GM10248 (cell line): ENCODE data around the gene SLC9A5.
A peak's percentile ranks its signal among the peaks of the same experiment; 100 is the strongest.

Source experiments
- CTCF ChIA-PET: fragments of 300-600 bp; sonication (Branson Sonifier 250); formaldehyde crosslinking; extraction: SDS; loops from one replicate; lab custom pipeline; 2021; ENCODE audit warnings: antibody characterized with exemption; lab: Yijun Ruan, JAX
- POLR2A ChIA-PET: fragments of 350-650 bp; sonication (Branson Sonifier 250); formaldehyde crosslinking; extraction: SDS; loops from one replicate; lab custom pipeline; 2020; ENCODE audit warnings: antibody characterized with exemption; lab: Yijun Ruan, JAX
- DNase-seq: peaks from one replicate; pipeline ENCODE4 v3.0.0; 2012; ENCODE audit errors: extremely low spot score
- CTCF ChIP-seq: IDR thresholded peaks from 2 replicates; pipeline ENCODE4 v1.5.1; 2012; ENCODE audit warnings: mild to moderate bottlenecking, low read depth; ENCODE audit errors: extremely low read depth, missing control alignments, control extremely low read depth

SLC9A5 gene, protein sequence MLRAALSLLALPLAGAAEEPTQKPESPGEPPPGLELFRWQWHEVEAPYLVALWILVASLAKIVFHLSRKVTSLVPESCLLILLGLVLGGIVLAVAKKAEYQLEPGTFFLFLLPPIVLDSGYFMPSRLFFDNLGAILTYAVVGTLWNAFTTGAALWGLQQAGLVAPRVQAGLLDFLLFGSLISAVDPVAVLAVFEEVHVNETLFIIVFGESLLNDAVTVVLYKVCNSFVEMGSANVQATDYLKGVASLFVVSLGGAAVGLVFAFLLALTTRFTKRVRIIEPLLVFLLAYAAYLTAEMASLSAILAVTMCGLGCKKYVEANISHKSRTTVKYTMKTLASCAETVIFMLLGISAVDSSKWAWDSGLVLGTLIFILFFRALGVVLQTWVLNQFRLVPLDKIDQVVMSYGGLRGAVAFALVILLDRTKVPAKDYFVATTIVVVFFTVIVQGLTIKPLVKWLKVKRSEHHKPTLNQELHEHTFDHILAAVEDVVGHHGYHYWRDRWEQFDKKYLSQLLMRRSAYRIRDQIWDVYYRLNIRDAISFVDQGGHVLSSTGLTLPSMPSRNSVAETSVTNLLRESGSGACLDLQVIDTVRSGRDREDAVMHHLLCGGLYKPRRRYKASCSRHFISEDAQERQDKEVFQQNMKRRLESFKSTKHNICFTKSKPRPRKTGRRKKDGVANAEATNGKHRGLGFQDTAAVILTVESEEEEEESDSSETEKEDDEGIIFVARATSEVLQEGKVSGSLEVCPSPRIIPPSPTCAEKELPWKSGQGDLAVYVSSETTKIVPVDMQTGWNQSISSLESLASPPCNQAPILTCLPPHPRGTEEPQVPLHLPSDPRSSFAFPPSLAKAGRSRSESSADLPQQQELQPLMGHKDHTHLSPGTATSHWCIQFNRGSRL

GRCh38 chr16:67248401-67249177 is at the start of gene SLC9A5:
Gene SLC9A5, plus strand, starts transcription at chr16:67248979. Its CDS starts 36 bp downstream, at chr16:67249015.
- TF ChIP-seq CTCF: peak; percentile 18
- ChIA-PET CTCF (interaction anchor here (1.0 to 3.4 kb wide), 6 partner anchors 10 to 273 kb away, joined by 3 to 22 read pairs (median 4); partner anchors contain the start of gene TMEM208), POLR2A (interaction anchor here (0.6 kb wide), 1 partner anchor 207 kb away, joined by 5 read pairs; no protein-coding TSS in a partner anchor)
- peak; percentile 62 for DNase-seq

- ChIA-PET POLR2A (no interaction called here), CTCF (interaction anchor here (0.7 to 3.0 kb wide), 7 partner anchors 19 to 246 kb away, joined by 3 to 16 read pairs (median 3); partner anchors contain the start of gene TMEM208)
- no peak for TF ChIP-seq CTCF
- no peak for DNase-seq
Measured at GRCh38 chr16:67199011-67199807, 49.6 kb upstream of the SLC9A5 start, which contains the start of gene ELMO3. Gene ELMO3, plus strand, starts transcription at chr16:67199131. Its CDS starts 196 bp downstream, at chr16:67199327.

DNA sequence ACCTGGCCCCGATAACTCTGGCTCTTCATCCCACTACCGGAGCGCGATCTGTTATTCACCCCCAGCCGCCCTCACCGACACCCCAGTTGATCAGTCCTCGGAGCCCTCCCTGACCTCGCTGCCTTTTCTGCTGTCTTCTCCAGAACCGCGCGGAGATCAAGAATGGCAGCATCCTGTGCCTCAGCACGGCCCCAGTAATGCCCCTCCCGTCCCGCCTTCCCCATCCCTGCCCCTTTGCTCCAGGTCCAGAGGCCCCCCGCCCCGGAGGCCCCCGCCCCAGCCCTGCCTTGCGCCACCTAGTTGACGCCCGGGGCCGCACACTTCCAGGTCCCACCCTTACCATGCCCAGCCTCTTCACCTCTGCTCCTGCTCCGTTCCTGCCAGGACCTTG is 49.0 kb upstream of the SLC9A5 start:
- ChIA-PET CTCF (interaction anchor here (2.5 to 3.0 kb wide), 2 partner anchors 18 to 26 kb away, joined by 8 to 16 read pairs; partner anchors contain the start of gene TMEM208), POLR2A (no interaction called here)
- TF ChIP-seq CTCF: no peak
- DNase-seq: no peak

DNA sequence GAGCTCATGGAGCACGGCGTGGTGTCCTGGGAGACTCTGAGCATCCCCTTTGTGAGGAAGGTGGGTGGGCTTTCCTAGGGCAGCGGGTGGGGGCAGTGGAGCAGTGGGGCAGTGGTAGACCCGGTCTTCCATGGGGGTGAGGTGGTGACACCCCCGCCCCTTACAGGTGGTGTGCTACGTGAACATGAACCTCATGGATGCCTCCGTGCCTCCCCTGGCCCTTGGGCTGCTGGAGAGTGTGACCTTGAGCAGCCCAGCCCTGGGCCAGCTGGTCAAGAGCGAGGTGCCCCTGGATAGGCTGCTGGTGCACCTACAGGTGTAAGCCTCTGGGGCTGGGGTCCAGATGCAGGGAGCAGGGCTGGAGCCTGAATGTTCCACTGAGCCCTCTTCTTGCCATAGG is 48.3 kb upstream of the SLC9A5 start:
- POLR2A ChIA-PET: no interaction called here
- no peak for DNase-seq
- CTCF ChIA-PET: no interaction called here

More for the DNA sequence above, 48.3 kb upstream of the SLC9A5 start:
- no peak for TF ChIP-seq CTCF
